ENCODE data around the gene POC1B.
"Not testable (repeated sequence)": the region's sequence is repeated elsewhere in the genome, so short reads cannot be mapped to it uniquely, and the experiment has no call there.

POC1B gene

DNA sequence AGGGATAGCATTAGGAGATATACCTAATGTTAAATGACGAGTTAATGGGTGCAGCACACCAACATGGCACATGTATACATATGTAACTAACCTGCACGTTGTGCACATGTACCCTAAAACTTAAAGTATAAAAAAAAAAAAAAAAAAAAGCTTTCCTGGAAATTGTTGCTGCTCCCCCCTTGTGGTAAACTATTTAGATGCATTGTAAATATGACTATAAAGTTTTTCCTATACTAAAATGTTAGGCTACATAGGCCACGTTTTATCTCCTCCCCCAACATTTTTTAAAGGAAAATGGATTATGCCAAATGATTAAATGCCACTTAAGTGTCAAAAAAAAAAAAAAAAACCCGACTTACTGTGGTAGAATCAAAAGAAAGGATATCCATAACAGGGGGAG is 66.6 kb downstream of the POC1B start:
- DNase-seq, result not testable (repeated sequence)

DNA sequence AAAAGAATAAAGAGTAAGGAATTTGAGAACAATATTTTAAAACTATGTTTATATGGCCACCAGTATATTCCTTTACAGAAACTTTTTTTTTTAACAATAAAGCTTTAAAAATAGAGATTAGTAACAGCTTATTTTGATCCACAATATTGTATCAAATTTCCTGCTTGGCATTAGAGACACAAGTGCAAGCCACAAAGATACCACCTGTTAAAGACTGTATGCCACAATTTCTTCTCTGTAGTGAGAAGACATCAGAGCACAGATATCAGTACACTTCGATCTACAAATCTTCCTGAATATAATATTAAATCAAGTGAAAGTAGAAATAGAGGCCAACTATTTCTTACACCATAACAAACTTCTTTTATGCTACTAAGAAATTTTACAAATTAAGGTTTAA is 69.3 kb downstream of the POC1B start:
- DNase-seq, result no peak

DNA sequence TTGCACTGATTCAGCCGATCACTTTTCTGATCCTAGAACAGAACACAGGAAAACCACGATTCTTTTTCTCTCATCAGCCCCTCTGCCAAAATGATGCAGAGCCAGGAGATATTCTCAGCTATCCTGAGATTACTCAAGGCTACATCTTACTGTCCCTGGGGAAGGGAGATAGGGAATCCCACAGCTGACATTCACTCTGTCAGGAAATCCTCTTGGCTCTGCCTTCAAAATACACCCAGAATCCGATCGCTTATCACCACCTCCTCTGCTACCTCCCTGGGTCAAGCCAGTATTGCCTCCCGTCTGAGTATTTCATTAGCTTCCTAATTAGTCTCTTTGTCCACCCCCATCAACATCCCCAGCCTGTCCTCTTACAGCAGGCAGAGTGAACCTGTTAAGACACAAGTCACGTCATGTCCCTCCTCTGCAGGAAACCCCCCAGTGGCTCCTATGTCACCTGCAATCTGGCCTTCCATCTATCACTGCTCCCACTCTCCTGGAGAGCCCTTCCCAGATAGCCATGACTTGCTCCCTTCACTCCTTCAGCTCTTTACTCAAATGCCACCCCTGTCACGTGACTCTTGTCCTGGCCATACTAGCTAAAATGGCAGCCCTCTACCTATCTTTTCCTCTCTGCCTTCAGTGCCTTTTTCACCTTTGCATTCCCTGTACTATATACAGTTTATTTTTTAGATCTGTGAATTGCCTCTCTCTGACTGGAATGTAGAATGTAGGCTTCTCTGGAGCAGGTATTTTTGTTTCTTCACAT is 71.6 kb downstream of the POC1B start:
- DNase-seq, result no peak

DNA sequence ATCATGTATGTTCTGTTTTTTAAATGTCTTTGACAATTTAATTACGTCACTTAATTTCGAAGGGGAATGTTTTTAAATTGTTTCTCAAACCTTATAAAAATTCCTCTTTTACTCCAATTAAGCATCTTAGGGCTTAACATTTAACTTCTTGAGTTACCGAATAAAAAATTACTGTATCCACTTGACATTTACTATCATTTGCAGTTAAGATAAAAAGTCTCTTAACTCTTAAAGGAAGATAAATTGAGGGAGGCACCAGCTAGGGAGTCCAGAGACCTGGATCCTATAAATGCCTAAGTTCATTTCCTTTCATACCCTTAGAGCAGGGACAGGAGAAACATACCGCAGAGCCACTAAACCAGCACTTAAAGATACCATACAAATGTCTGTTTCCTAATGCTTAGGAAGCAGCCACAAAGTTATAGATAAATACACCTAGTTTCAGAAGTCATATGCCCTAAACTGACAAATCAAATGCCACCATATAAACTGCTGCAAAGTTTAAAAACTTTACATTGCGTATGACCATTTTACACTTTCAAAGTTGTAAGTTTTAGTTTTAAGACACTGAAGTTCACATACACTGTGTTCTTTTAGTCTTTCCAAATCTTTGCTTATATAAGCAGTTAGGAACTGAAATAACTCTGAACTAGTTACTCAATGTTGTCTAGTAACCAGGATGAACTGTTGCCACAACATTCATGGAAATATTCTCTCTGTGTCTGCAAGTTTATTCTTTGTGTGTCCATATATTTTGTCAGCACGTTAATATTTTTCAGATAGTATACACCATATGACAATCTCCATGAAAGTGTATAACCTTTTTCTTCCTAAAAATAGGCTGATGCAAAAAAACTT is 72.5 kb downstream of the POC1B start:
- DNase-seq, result peak; percentile 48

DNA sequence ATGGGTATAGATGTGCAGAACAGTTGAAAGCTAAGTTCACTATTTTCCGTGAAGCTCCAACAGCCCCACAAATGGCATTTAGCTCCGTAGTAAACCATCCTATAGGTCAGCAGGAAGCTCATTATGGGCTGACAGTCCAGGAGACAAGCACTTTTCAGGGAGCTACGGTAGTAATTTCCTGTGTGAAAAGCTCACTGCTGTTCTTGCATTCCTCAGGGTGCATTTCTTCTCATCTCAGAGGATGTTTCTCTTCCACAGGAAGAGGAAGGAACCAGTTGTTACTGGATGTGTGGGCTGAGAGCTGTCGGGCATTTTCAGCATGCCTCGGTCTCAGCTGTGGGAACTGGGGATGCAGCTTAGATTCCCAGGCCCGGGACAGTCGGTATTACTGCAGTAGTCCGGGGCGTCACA is 74.0 kb downstream of the POC1B start:
- DNase-seq, result peak; percentile 81

DNA sequence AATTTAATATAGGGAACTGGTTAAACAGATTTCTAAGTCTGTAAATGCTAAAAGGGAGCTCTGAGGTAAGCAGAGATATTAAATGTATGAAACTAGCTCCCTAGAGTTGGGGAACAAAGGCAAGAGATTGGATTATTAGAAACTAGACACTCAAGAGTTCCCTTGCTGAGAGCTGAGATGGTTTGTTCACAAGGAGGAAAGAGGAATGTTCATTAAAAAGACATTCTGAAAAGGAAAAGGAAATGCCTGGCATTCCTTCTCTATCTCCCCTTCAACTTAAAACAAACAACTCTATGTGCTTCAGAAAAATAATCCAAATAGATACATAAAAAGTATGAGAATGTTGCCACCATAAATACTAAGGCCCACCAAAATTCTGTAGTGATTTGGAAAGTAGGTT is 74.9 kb downstream of the POC1B start:
- peak; percentile 62 for DNase-seq

DNA sequence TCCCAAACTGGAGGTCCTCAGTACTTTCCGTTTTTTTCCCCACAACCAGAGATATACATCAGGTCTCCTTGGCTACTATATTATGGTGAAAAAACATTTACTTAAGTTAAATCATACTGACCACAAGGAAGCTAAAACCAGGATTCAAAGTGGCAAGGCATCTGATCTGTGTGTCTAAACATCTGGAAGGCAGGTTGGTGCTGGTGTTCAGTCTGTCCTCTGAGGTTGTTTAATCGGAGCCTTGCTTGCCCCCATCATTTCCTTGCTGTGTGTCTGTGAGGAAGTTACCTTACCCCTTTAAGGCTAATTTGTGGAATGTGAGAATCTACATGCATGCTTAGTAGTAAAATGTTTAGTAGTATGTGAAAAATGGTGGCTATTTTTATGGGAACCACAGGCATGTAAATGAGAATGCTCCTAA is 76.9 kb downstream of the POC1B start:
- no peak for DNase-seq

DNA sequence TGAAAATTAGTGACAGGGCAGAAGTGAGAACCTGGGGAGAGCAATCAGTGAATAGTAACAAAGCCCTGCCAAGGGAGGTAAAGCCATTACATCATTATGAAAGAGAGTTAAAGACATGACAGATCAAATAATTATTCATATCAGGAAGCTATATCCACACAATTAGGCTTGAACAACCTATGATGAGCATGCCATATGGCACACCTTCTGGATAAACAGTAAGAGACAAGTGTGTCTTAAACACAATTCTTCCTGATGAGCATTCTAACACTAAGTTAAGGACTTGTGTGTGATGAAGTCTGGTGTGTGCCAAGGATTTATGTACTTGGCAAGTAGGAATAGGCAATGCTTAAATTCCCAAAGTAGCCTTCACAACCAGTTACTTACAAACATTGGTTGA is 77.3 kb downstream of the POC1B start:
- DNase-seq, result no peak

DNA sequence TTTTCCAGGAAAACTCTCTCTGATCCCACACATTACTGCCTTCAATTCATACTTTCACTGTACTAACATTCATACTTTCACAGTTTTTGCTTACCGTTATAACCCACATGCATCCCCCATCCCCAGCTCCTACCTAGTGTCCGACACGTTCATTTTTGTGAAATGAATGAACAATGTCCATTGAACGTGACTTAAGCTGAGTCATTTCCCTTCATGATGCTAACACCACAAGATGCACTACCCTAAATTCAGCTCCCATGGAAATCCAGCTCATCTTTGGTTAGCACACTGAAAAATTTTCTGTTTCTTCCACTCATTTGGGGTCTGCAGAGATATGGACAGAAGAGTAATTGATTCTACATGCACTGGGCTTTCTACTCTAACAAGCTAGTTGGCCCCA is 85.9 kb downstream of the POC1B start:
- DNase-seq, result peak; percentile 46

DNA sequence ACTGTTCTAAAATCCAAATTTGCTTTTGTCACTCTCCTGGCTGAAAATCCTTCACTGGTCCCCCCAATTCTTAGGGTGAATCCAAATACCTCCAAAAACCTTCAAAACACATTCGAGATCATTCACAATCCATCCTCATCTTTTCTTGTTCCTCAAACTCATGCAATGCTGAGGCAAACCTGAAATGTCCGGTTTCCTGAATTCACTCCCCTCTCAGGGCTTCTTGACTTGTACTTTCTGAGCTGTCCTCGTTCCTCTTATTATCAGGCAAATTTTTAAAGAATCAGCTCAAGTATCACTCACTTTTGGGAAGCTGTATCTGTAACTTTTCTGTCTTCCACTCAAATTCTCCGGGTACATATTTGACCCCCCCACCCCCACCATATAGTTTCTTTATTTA is 88.6 kb downstream of the POC1B start:
- DNase-seq, result no peak

DNA sequence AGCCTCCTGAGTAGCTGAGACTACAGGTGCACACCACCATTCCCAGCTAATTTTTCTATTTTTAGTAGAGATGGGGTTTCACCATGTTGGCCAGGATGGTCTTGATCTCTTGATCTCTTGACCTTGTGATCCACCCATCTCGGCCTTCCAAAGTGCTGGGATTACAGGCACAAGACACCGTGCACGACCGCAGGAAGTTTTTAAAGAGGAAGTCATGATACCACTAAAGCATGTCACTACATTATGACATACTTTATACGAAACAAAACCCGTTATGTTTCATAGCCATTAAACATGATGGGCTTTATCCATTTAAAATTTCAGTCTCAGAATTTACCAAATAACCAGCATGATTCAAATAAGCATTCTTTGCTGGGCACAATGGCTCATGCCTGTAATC is 89.8 kb downstream of the POC1B start:
- no peak for DNase-seq

DNA sequence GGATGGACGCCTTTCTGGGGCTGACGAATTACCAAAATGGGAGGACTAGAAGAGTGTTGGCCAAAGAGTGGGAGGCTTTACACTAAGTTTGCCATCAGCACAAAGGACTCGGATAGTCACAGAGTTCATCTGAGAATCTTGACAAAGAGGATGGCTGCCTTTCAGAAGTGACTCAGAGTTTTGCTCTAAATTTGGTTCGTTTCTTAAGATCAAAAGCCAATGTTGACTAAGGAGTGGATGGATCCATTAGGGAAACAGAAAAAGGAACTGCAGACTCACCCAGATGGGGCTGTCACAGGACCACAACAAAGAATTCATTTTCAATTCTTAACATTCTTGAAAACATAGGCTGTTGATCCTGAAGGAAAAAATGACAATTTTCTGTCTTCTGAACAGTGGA is 92.2 kb downstream of the POC1B start:
- DNase-seq, result no peak

DNA sequence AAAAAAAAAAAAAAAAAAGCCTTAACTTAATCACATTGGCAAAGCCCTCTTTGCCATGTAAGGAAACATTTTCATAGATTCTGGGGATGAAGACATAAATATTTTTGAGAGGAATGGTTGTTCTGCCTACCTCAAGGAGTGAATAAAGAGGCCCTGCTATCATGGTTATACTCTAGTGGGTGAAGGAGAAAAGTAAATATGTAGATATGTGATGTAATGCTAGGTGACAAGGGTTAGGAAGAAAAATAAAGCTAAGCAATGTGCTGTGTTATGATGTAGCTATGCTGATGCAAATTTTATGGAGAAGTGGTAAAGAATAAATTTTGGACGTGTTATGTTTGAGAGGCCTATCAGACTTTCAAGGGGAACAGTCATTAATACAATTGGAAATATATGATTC is 93.5 kb downstream of the POC1B start:
- no peak for DNase-seq

DNA sequence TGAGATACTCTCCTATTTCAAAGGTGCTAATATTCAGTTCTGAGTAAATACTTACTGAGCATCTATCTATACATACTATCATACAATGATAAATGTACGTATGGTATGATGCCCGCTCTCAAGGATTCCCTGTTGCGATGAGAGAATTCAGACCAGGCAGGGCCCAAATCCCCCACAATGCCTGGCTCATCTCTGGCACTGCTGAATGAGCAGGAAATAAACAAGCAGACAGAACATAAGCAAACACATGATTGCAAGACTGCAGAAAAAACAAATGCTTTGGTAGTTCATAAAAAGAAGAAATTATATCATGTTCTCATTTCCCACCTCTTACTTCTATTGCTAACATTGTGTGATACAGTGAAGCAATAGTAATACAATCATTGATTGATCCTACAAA is 96.3 kb downstream of the POC1B start:
- no peak for DNase-seq

DNA sequence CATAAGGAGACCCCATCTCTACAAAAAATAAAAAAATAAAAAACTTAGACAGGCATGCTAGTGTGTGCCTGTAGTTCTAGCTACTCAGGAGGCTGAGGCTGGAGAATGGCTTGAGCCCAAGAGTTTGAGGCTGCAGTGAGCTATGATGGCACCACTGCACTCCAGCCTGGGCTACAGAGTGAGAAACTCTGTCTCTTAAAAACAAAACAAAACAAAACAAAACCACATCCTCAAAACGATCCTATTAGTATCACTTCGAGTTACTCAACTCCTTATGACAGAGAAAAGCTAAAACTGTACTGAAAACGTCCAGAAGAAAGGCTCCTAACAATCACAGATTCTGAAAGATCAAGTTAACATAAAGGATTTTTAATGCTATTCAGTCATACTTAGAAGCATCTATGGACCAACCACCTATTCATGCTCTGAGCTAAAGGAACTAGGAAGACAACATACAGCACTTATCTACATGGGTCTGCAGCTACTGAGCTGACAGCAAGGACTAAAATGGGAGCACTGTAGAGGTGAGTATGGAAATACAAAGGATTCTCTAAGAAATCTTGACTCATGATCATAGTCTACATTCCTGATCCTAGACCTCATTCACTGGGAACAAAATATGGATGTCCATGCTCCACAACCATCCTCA is 98.2 kb downstream of the POC1B start:
- DNase-seq, result no peak

DNA sequence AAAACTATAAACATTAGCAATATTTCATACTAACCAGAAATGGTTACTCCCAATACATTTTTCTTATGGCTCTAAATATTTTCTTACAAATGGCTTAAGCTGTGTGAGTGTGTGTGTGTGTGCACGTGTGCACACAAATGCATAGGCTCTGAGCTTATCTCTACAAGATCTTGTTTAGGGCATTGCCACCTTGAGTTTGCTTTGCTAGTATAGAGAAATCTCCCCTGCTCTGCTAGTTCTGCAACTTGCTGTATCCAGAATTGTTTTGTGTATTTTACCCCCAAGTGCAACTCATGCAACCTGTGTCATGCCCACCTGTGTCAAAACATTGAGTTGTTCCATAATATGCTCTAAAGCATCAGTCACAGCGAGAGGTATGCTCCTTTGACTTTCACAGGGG is 101.0 kb downstream of the POC1B start:
- no peak for DNase-seq

DNA sequence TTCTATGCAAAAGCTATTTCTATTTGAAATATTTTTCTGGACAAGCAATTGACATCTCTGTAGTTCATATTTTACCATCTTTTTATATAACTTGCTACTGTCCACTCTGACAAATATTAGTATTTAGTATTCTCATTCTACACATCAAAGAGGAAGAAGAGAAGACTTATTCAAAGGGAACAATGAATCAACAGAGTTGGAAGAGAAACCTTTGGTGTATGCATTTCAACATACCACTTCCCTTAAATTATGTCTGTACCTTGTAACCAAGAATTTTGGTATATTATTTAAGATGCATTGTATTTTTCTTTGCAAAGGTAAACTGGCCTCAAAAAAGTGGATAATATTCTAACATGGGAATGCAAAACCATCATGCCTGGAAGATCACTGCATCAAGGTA is 101.5 kb downstream of the POC1B start:
- no peak for DNase-seq

DNA sequence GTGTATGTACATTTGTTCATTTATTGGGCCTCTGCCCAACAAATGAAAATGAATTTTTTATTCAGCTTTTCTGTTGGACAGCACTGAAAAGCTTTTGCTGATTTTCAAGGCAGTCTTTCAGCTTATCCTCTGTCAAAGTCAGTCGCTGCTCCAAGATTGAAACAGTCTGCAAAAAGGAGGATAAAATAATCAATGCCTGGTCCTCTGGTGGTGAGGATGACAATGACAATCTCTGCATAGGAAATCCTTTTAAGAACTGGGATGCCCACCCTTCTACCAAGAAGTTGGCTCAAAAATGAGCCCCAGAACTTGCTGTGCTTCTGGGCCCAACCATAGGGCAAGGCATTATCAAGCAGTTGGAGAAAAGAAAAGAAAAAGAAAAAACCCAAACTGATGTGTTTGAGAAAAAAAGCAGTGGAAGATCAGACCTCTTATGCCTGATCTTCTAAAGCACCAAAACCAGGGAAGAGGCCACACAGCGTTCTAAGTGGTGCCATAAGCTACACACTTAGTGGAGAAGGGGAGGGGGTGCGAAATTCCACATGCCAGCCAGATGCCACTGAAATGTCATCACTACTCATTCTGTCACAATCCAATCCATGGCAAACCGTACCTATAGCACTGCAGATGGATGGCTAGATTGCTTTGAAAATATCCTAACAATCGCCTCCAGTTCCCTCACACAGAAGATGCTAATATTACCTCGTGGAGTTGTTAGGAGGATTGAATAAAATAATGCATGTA is 104.6 kb downstream of the POC1B start:
- DNase-seq, result no peak

DNA sequence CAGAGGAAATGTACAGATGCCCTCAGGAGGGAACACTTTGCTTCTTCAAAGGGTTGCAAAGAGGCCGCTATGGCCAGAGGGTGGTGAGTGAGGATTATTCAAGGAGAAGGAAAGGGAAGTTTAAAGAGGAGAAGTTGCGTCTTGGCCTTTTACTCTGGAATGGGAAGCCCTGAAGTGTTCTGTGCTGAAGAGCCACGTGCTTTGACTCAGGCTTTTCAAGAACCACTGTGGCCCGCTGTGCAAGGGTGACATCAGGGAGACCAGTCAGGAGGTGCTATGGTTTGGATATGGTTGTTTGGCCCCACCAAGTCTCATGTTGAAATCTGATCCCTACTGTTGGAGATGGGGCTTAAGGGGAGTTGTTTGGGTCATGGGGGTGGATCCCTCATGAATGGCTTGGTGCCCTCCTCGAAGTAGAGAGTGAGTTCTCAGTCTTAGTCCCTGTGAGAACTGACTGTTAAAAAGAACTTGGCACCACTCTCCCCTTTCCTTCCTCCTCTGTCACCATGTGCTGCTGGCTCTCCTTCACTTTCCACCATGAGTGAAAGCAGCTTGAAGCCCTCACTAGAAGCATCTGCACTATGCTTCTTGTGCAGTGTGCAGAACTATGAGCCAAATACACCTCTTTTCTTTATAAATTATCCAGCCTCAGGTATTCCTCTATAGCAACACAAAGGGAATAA is 107.5 kb downstream of the POC1B start:
- no peak for DNase-seq

DNA sequence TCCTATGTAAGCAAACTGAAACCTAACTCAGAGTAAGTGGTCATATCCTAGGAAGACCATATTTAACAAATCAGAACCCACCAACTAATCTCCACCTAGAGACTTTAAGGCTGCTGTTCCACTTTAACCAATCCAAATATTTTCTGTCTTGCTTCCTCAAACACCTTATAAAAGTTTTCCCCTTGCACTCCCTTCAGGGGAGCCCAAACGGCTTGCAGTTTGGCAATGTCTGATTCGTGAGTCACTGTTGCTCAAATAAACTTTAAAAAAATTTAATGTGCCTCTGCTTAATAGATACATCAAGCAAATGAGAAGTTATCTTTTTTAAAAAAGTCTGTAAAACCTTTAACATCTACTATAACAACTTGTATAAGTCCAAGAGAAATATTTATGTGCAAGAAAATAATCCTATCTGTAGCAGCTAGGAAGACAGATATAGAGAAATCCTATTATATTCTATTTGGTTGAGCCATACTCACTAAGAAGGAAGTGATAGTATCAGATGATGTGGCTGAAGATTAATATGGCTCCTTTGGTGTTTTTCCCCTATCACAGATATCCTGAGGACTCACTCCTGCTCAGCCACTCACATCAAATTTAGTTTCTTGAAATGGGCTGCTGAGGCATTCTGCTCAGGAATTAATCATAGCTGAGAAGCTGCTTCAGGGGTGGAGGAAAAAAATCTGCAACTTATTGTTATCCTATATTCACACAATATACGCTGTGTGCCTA is 108.4 kb downstream of the POC1B start:
- peak; percentile 5 for DNase-seq

DNA sequence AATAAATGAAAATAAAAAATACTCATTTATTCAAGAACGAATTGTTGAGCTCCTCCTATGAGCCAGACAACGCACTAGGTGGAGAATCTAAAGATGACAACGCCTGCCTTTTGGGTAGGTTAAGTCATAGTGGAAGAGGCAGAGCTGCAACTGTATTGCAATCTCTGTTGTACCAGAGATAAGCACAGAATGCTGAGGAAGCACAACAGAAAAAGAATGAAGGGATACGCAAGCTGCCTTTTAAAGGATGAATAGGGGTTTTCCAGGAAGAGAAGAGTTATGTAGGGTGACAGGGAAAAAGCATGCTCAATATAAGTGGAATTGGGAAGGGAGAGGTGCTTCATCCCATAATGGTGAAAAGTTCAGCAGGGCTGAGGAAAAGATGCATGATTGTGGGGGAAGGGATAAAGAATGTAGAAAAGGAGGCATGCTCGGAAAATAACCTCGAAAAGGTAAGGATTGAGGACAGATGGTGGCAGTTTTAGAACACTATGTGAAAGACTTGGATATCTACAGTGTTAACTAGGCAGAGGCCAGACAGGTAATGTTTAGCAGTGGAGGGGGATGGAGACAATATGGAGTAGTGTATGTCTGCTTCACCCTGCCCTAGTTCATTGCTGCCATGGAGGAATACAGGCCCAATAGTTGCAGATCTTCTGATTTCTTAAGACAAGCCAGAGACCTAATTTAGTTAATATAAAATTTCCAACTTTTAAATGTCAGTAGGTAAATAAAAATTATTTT is 109.6 kb downstream of the POC1B start:
- DNase-seq, result no peak

Measured in NCI-H226 (cell line).